K562 (cell line): ENCODE measurements around the gene SLC9A7. TPM values are rescaled to one million over a fixed set of nuclear protein-coding genes. Genes with fewer than 3 reads are reported as not detected.
A peak's percentile ranks its signal among the peaks of the same experiment; 100 is the strongest.

ENCODE experiments used
- polyA plus RNA-seq, 8 experiments: library from polyadenylated mRNA; depleted of rRNA in 4 of 8; stranded (reverse) in 5 of 8; unstranded in 3 of 8; fragments of >200 nt; fragmentation: Nextera tagmentation in 2 of 8; fragmentation: Illumina TruSeq in 1 of 8; extraction: Ambion mirVana in 2 of 8; extraction: Trizol in 1 of 8; gene quantifications; 2 replicates each; pipeline versions ENCODE4 v1.2.1 to v1.2.3, GENCODE V29; 2011 to 2014; ENCODE audit warnings: inconsistent platforms in 1 of 8, missing spikeins in 1 of 8
- total RNA-seq, 7 experiments: library from RNA; depleted of rRNA in 6 of 7; stranded (reverse); fragments of >200 nt in 6 of 7; fragmentation: Illumina TruSeq in 2 of 7; extraction: Trizol in 2 of 7; gene quantifications; 2 replicates each; pipeline versions ENCODE4 v1.2.1 to v1.2.3, GENCODE V29; 2011 to 2021; ENCODE audit warnings: low replicate concordance in 1 of 7
- TF ChIP-seq, protein P1 (sequence below), 2 experiments: fragments of 450-650 bp; formaldehyde crosslinking in 1 of 2; IDR thresholded peaks; 2 replicates each; pipeline versions ENCODE4 v1.4.0 to v1.6.1; 2014 to 2020; ENCODE audit warnings: mild to moderate bottlenecking in 2 of 2, borderline replicate concordance in 1 of 2, low read depth in 1 of 2

Gene SLC9A7
- total and polyA plus RNA-seq, 9 of the 15 experiments (the other 6 are each of a cell fraction or from before 2014, with no cell fraction given) = 0.04 to 0.13 (median 0.09) TPM; not detected in 5

DNA sequence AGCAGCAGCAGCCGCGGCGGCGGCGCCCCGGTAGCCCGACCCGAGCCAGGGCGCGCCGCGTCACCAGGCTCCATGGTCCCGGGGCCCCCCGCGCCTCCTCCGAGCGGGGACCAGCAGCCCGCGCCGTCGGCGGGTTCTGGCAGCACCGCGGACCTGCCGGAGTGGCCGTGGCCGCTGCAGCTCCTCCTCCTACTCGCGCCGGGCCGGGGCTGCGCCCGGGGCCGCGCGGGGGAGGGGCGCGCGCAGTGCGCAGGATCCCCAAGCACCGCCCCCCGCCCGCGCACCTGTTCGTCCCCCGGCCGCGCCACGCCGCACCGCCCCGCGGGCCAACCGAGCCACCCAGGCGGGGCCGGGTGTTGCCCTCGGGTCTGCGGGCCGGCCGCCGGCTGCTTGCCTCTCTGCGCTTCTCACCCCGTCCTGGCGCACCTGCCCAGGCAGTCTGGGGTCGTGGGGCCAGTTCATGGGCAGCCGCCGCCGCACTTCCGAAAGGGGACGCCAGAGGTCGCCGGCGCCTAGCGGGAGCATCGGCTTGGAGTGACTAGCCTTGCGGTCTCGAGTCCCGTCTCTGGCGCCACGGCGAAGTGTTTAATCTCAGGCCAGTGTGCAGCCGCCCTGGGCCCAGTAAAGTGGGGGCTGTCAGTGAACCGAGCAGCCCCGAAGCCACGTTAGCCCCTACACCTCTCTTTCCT is at the start of gene SLC9A7 (continued):
- TF ChIP-seq, protein P1, sequence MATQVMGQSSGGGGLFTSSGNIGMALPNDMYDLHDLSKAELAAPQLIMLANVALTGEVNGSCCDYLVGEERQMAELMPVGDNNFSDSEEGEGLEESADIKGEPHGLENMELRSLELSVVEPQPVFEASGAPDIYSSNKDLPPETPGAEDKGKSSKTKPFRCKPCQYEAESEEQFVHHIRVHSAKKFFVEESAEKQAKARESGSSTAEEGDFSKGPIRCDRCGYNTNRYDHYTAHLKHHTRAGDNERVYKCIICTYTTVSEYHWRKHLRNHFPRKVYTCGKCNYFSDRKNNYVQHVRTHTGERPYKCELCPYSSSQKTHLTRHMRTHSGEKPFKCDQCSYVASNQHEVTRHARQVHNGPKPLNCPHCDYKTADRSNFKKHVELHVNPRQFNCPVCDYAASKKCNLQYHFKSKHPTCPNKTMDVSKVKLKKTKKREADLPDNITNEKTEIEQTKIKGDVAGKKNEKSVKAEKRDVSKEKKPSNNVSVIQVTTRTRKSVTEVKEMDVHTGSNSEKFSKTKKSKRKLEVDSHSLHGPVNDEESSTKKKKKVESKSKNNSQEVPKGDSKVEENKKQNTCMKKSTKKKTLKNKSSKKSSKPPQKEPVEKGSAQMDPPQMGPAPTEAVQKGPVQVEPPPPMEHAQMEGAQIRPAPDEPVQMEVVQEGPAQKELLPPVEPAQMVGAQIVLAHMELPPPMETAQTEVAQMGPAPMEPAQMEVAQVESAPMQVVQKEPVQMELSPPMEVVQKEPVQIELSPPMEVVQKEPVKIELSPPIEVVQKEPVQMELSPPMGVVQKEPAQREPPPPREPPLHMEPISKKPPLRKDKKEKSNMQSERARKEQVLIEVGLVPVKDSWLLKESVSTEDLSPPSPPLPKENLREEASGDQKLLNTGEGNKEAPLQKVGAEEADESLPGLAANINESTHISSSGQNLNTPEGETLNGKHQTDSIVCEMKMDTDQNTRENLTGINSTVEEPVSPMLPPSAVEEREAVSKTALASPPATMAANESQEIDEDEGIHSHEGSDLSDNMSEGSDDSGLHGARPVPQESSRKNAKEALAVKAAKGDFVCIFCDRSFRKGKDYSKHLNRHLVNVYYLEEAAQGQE (IDR thresholded peaks at IDR 0.05; ENCODE audit: borderline replicate concordance) = peak; percentile 71; the same call in 1 of the 2 replicates
- TF ChIP-seq, protein P1 (CRISPR knock-in tag; IDR thresholded peaks at IDR 0.05; ENCODE audit: low read depth) = no peak
